HepG2 (cell line): ENCODE data around the gene MLNR. TPM values are rescaled to one million over a fixed set of nuclear protein-coding genes. Genes with fewer than 3 reads are reported as not detected.

Experiments used
- ADNP ChIP-seq: sonication (generic); formaldehyde crosslinking; IDR thresholded peaks from 2 replicates; pipeline ENCODE4 v1.4.0; 2020; ENCODE audit warnings: missing genetic modification reagents
- FOXM1 ChIP-seq: sonication (generic); formaldehyde crosslinking; IDR thresholded peaks from 2 replicates; pipeline ENCODE4 v1.5.0; 2020; ENCODE audit warnings: missing genetic modification reagents
- GTF2F1 ChIP-seq: fragments of 150-350 bp; IDR thresholded peaks from 2 replicates; pipeline ENCODE4 v1.6.1; 2014; ENCODE audit warnings: low read length
- HNRNPLL ChIP-seq: fragments of 200-400 bp; formaldehyde crosslinking; IDR thresholded peaks from 2 replicates; pipeline ENCODE4 v1.6.1; 2017; ENCODE audit warnings: mild to moderate bottlenecking, low read depth, low read length; ENCODE audit not compliant: poor library complexity, severe bottlenecking
- IKZF4 ChIP-seq: sonication (generic); formaldehyde crosslinking; IDR thresholded peaks from 2 replicates; pipeline ENCODE4 v1.5.1; 2020; ENCODE audit warnings: borderline replicate concordance, mild to moderate bottlenecking, low read depth, missing genetic modification reagents; ENCODE audit errors: not compliant biosample characterization
- KLF6 ChIP-seq: IDR thresholded peaks from 2 replicates; pipeline ENCODE4 v1.8.0; 2016; ENCODE audit warnings: missing biosample characterization, missing genetic modification reagents
- MXD3 ChIP-seq: IDR thresholded peaks from 2 replicates; pipeline ENCODE4 v1.6.1; 2016; ENCODE audit warnings: mild to moderate bottlenecking, missing biosample characterization, missing genetic modification reagents
- NCOA5 ChIP-seq: sonication (generic); formaldehyde crosslinking; IDR thresholded peaks from 2 replicates; pipeline ENCODE4 v1.4.0; 2020; ENCODE audit warnings: missing genetic modification reagents
- RARG ChIP-seq: sonication (generic); formaldehyde crosslinking; IDR thresholded peaks from 2 replicates; pipeline ENCODE4 v1.4.0; 2020; ENCODE audit warnings: low read depth, mild to moderate bottlenecking, missing genetic modification reagents
- SRY ChIP-seq: sonication (generic); formaldehyde crosslinking; IDR thresholded peaks from 2 replicates; pipeline ENCODE4 v1.8.0; 2022; ENCODE audit warnings: mild to moderate bottlenecking, missing genetic modification reagents
- TAF1 ChIP-seq: sonication (generic); formaldehyde crosslinking; IDR thresholded peaks from 2 replicates; pipeline ENCODE4 v1.4.0; 2020; ENCODE audit warnings: missing genetic modification reagents
- ZBTB7A ChIP-seq: sonication (generic); formaldehyde crosslinking; IDR thresholded peaks from 2 replicates; pipeline ENCODE4 v1.8.0; 2022; ENCODE audit warnings: mild to moderate bottlenecking, missing genetic modification reagents
- ZFP41 ChIP-seq: sonication (generic); formaldehyde crosslinking; IDR thresholded peaks from 2 replicates; pipeline ENCODE4 v1.4.0; 2020; ENCODE audit warnings: mild to moderate bottlenecking, missing genetic modification reagents, borderline replicate concordance
- ZKSCAN5 ChIP-seq: sonication (generic); formaldehyde crosslinking; IDR thresholded peaks from 2 replicates; pipeline ENCODE4 v1.5.1; 2020; ENCODE audit warnings: mild to moderate bottlenecking, missing genetic modification reagents
- ZNF121 ChIP-seq: sonication (generic); formaldehyde crosslinking; IDR thresholded peaks from 2 replicates; pipeline ENCODE4 v1.5.0; 2020; ENCODE audit warnings: mild to moderate bottlenecking, missing genetic modification reagents
- ZNF280D ChIP-seq: sonication (generic); formaldehyde crosslinking; IDR thresholded peaks from 2 replicates; pipeline ENCODE4 v1.5.1; 2020; ENCODE audit warnings: mild to moderate bottlenecking, missing genetic modification reagents
- ZNF33B ChIP-seq: sonication (generic); formaldehyde crosslinking; IDR thresholded peaks from 2 replicates; pipeline ENCODE4 v1.5.1; 2020; ENCODE audit warnings: mild to moderate bottlenecking, missing genetic modification reagents
- ZNF431 ChIP-seq: sonication (generic); formaldehyde crosslinking; IDR thresholded peaks from 2 replicates; pipeline ENCODE4 v1.9.0; 2022; ENCODE audit warnings: missing genetic modification reagents, low read depth, mild to moderate bottlenecking, borderline replicate concordance
- ZNF724P ChIP-seq: sonication (generic); formaldehyde crosslinking; IDR thresholded peaks from 2 replicates; pipeline ENCODE4 v1.8.0; 2022; ENCODE audit warnings: missing genetic modification reagents, borderline replicate concordance
- ZNF740 ChIP-seq: sonication (generic); formaldehyde crosslinking; IDR thresholded peaks from 2 replicates; pipeline ENCODE4 v1.4.0; 2020; ENCODE audit warnings: missing genetic modification reagents
- ZNF772 ChIP-seq: sonication (generic); formaldehyde crosslinking; IDR thresholded peaks from 2 replicates; pipeline ENCODE4 v1.5.0; 2020; ENCODE audit warnings: mild to moderate bottlenecking, missing genetic modification reagents
- ZSCAN31 ChIP-seq: sonication (generic); formaldehyde crosslinking; IDR thresholded peaks from 2 replicates; pipeline ENCODE4 v1.5.0; 2020; ENCODE audit warnings: low read depth, mild to moderate bottlenecking, missing genetic modification reagents
- polyA plus RNA-seq, 8 experiments: library from polyadenylated mRNA; depleted of rRNA in 3 of 8; stranded (reverse) in 7 of 8; unstranded in 1 of 8; fragments of >200 nt; fragmentation: Illumina TruSeq in 4 of 8; extraction: Trizol in 4 of 8; gene quantifications; 2 replicates each; pipeline versions ENCODE4 v1.2.1 to v1.2.3, GENCODE V29; 2011 to 2016; ENCODE audit warnings: low read depth in 4 of 8, missing spikeins in 1 of 8, mixed read lengths in 1 of 8; ENCODE audit not compliant: insufficient read depth in 1 of 8
- total RNA-seq, 5 experiments: library from RNA; depleted of rRNA; stranded (reverse); fragments of >200 nt; fragmentation: Illumina TruSeq; extraction: Trizol; gene quantifications; 2 replicates each; pipeline ENCODE4 v1.2.3, GENCODE V29; 2016; ENCODE audit warnings: low read depth in 1 of 5
- TF ChIP-seq, protein P1 (sequence below): sonication (generic); formaldehyde crosslinking; IDR thresholded peaks from 2 replicates; pipeline ENCODE4 v1.4.0; 2020; ENCODE audit warnings: missing genetic modification reagents
- TF ChIP-seq, protein P2 (sequence below): sonication (generic); formaldehyde crosslinking; IDR thresholded peaks from 2 replicates; pipeline ENCODE4 v1.8.1; 2023; ENCODE audit warnings: mild to moderate bottlenecking, moderate library complexity, missing genetic modification reagents

MLNR gene
- total and polyA plus RNA-seq, 2 of the 13 experiments (the other 11 are each of a cell fraction or from before 2014, with no cell fraction given): 0.46 TPM; not detected in 1

DNA sequence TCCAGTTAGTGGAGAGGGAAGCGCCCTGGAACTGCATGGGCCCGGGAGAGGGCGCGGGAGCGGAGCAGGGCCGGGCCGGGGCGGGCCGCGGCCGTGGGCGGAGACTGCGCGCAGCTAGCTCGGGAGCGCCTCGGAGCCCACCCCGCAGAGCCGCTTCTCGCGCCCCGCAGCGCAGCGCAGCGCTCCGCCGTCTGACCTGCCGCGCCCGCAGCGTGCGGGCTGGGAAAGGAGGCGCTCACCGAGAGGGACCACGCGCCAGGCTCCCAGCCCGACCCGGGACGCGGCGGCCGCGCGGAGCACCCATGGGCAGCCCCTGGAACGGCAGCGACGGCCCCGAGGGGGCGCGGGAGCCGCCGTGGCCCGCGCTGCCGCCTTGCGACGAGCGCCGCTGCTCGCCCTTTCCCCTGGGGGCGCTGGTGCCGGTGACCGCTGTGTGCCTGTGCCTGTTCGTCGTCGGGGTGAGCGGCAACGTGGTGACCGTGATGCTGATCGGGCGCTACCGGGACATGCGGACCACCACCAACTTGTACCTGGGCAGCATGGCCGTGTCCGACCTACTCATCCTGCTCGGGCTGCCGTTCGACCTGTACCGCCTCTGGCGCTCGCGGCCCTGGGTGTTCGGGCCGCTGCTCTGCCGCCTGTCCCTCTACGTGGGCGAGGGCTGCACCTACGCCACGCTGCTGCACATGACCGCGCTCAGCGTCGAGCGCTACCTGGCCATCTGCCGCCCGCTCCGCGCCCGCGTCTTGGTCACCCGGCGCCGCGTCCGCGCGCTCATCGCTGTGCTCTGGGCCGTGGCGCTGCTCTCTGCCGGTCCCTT, at the start of gene MLNR (continued):
- no peak for TF ChIP-seq ZNF280D
- TF ChIP-seq, protein P1, sequence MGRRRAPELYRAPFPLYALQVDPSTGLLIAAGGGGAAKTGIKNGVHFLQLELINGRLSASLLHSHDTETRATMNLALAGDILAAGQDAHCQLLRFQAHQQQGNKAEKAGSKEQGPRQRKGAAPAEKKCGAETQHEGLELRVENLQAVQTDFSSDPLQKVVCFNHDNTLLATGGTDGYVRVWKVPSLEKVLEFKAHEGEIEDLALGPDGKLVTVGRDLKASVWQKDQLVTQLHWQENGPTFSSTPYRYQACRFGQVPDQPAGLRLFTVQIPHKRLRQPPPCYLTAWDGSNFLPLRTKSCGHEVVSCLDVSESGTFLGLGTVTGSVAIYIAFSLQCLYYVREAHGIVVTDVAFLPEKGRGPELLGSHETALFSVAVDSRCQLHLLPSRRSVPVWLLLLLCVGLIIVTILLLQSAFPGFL (CRISPR knock-in tag): no peak
- TF ChIP-seq ZNF33B (CRISPR knock-in tag): no peak; the same call in 1 of the 2 replicates
- TF ChIP-seq ADNP (CRISPR knock-in tag): no peak
- TF ChIP-seq ZBTB7A (CRISPR knock-in tag): peak; percentile 51; the same call in 1 of the 2 replicates
- peak; percentile 92 for TF ChIP-seq HNRNPLL
- no peak for TF ChIP-seq ZNF121 (CRISPR knock-in tag)
- no peak for TF ChIP-seq ZKSCAN5 (CRISPR knock-in tag)
- peak; percentile 83 for TF ChIP-seq ZSCAN31 (CRISPR knock-in tag)
- peak; percentile 76; the same call in 1 of the 2 replicates for TF ChIP-seq SRY (CRISPR knock-in tag)
- TF ChIP-seq, protein P2, sequence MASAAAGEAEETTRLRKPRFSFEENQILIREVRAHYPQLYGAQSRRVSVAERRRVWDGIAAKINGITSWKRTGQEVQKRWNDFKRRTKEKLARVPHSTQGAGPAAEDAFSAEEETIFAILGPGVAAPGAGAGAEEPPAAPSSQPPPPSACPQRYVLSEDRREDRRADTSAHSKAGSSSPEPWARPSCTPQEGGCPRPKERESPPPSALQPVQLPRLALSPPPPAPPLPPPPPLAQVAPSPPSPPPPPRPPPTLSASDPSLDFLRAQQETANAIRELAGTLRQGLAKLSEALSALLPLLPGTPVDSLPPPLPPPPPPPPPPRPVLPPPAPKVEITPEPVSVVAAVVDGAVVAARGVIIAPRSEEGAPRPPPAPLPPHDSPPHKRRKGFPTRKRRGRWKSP (CRISPR knock-in tag): peak; percentile 91; the same call in 1 of the 2 replicates
- no peak for TF ChIP-seq GTF2F1
- TF ChIP-seq ZNF772 (CRISPR knock-in tag): no peak; the same call in 1 of the 2 replicates
- TF ChIP-seq TAF1 (CRISPR knock-in tag): peak; percentile 47
- no peak for TF ChIP-seq ZNF724P (CRISPR knock-in tag)
- TF ChIP-seq NCOA5 (CRISPR knock-in tag): no peak
- TF ChIP-seq MXD3: 0 out of 2 replicates have a peak, but pooled peaks have one; percentile 43
- no peak for TF ChIP-seq ZNF740 (CRISPR knock-in tag)
- TF ChIP-seq FOXM1 (CRISPR knock-in tag): no peak
- TF ChIP-seq RARG (CRISPR knock-in tag): no peak
- TF ChIP-seq IKZF4 (CRISPR knock-in tag): no peak
- no peak for TF ChIP-seq ZFP41
- TF ChIP-seq ZNF431 (CRISPR knock-in tag): peak; percentile 69; the same call in 1 of the 2 replicates
- TF ChIP-seq KLF6 (CRISPR knock-in tag): 0 out of 2 replicates have a peak, but pooled peaks have one; percentile 33
